Measurements from ENCODE around the gene TRIM51.

GRCh38 chr11:55914482-55914881 lies 31.4 kb downstream of the TRIM51 start, which contains the start of gene OR5W2:
- TF ChIP-seq POLR2A (IDR thresholded peaks at IDR 0.05) (no peak), EP300 (IDR thresholded peaks at IDR 0.05) (no peak), CTCF (IDR thresholded peaks at IDR 0.05) (no peak), POLR2AphosphoS5 (IDR thresholded peaks at IDR 0.05) (no peak)
